GM18507 (cell line): ENCODE data around the gene KRT5.
"Not testable (repeated sequence)": the region's sequence is repeated elsewhere in the genome, so short reads cannot be mapped to it uniquely, and the experiment has no call there.

ENCODE experiments used
- DNase-seq: peaks from one replicate; pipeline ENCODE4 v3.0.0; 2011; ENCODE audit warnings: low read depth; ENCODE audit not compliant: insufficient read length; ENCODE audit errors: extremely low spot score
- FAIRE-seq: peaks from 2 replicates; lab custom pipeline; 2011; peaks lifted over from hg19 to GRCh38; lab: Jason Lieb, UNC

Gene KRT5

DNA sequence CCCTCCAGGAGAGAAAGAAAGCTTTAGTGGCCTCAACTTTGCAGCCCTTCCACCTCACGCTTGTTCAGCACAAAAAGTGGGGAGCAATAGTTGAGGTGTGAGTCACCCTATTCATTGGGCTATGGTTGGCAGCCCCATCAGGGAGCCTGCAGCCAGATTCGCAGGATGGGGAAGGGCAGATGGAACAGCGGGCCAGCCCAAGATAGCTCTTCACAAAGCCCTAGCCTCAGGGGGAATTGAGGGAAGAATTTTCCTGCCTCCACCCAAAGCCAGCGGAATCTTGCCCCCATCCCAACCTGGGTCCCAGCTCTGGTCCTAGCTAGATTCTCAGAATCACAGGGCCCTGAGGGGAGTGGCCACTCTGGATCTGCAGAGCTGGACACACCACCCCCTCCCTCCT lies 3.6 kb upstream of the KRT5 start:
- FAIRE-seq (no peak), DNase-seq (no peak)

GRCh38 chr12:52522346-52523011 lies 2.3 kb upstream of the KRT5 start:
- FAIRE-seq (no peak), DNase-seq (no peak)

DNA sequence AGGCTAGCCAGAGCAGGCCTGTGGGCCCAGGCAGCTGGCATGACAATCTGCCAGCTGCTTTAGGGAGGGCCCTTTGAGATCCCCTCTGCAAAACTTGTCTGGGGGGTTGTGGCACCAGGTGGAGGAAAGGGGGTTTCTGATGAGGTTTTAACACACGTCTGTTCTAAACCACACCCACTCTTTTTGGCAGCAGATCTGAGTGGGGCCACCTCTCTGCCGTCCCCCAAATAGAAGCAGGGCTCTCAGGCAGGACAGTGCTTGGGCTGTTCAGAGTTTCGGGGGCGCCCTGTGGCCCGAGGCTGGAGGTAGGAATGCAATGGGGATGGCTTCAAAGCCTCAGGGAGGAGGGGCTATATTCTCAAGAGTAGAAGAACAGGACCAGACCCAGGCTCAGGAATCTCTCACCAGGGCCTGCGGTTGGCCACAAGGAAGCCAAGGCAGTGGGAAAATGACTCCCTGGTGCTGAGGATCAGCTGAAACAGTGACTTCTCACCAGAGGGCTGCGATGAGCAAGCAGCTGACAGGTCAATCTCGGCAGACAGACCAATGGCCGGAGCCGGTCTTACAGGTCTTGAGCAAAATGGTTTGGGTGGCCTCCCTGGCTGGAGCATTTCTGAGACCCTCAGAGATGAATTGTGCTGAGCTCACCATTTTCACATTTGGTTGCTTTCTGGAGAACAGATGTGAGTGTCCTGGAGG lies 1.5 kb upstream of the KRT5 start:
- DNase-seq (no peak), FAIRE-seq (no peak)

GRCh38 chr12:52521175-52521567 lies 977 bp upstream of the KRT5 start:
- FAIRE-seq (no peak), DNase-seq (no peak)

GRCh38 chr12:52519387-52519703 lies 849 bp downstream of the KRT5 start:
- no peak for FAIRE-seq

GRCh38 chr12:52518574-52519386 lies 1.4 kb downstream of the KRT5 start:
- no peak for DNase-seq
- no peak for FAIRE-seq

More at GRCh38 chr12:52519387-52519703, 849 bp downstream of the KRT5 start:
- no peak for DNase-seq

GRCh38 chr12:52517888-52518287 lies 2.3 kb downstream of the KRT5 start:
- no peak for FAIRE-seq
- no peak for DNase-seq

DNA sequence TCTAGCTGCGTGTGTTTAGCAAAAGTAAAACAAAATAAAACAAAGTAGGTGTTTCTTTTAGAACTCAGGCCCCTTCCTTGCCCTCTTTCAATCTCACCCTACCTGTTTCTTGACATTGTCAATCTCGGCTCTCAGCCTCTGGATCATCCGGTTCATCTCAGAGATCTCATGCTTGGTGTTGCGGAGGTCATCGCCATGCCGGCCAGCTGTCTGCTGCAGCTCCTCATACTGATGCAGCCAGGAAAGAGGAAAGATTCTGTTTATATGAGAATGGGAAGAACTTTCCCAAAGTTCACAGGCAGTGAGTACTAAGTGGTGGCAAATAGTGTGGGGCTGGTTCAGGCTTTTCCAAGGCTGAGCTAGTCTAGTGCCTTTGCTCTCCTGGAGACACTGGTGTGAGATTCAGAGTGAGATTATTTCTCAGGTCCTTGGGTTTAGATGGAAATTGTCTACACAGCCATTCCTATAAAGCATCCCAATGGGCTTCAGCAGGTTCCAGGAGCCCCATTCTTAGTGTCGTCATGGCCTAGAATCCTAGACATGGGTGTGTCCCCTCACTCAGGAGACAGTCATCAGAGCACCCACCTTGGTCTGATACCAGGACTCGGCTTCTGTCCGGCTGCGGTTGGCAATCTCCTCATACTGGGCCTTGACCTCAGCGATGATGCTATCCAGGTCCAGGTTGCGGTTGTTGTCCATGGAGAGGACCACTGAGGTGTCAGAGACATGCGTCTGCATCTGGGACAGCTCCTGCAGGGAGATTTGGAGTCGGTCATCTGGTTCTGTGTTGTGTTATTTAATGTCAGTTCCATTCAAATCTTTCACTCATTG lies 3.0 kb downstream of the KRT5 start:
- no peak for DNase-seq
- FAIRE-seq = no peak

DNA sequence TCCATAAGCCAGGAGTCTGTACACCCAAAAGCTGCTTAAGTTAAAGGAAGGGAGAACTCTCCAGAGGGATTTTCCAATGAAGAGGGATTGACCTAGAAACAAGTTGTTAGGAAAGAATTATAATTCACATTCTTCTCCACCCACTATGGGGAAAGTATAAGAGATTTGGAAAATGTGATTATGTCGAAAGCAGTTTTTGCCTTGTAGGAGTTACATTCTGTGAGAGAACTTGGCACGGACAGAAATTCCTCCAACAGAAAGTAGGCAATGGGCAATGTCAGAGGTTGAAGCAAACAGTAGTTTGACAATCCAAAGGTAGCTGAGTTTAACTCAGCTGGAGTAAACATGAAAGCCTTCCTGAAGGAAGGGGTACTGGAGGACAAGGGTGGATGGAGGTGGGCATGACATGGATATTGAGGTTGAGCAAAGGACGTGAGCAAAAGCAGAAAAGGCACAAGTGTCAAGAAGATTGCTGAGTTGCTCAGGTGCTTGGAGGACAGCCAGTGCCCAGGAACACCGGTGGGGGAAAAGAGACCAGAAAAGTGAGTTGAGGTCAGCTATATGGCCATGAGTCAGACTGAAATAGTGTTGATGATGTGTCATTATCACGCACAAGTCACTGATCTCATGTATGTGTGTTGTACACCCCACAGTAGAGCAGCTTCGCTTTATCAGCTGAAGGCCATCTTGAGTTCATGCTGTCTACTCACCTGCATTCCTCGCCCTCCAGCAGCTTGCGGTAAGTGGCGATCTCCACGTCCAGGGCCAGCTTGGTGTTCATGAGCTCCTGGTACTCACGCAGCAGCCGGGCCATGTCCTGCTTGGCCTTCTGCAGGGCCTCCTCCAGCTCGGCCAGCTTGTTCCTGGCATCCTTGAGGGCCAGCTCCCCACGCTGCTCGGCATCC lies 4.0 kb downstream of the KRT5 start:
- no peak for FAIRE-seq
- DNase-seq = no peak

GRCh38 chr12:52515319-52515646 lies 4.9 kb downstream of the KRT5 start:
- FAIRE-seq (no peak), DNase-seq (no peak)

DNA sequence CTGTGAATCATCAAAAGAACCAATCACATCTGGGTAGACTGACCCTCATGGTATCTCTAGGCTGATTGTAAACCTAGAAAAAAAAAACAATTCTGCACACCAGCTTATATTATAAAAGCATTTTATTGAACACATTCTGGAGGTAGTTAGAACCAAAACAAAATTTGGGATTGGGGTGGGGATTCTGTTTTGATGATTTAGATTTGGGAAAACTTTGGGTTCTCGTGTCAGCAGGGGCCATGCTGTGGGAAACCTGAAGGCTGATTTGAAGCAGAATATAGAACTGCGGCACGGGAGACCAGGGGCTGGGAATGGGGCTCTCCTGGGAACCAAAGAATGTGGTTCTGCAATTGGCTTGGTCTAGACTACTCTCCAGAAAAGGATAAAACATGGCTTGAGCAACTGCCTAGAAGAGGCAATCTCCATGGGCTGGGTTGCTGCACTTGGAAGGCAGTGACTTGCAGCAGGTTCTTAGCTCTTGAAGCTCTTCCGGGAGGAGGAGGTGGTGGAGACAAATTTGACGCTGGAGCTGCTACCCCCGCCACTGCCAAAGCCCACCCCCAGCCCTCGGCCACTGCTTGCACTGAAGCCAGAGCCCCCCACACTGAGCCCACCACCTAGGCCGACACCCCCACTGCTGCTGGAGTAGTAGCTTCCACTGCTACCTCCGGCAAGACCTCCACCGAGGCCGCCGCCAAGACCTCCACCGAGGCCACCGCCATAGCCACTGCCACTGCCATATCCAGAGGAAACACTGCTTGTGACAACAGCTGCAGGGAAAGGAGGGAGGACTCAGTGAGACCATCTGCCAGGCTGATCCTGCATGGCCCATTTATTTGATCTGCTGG lies 5.5 kb downstream of the KRT5 start:
- FAIRE-seq (no peak), DNase-seq (no peak)

GRCh38 chr12:52513736-52514135 lies 6.5 kb downstream of the KRT5 start:
- no peak for FAIRE-seq

DNA sequence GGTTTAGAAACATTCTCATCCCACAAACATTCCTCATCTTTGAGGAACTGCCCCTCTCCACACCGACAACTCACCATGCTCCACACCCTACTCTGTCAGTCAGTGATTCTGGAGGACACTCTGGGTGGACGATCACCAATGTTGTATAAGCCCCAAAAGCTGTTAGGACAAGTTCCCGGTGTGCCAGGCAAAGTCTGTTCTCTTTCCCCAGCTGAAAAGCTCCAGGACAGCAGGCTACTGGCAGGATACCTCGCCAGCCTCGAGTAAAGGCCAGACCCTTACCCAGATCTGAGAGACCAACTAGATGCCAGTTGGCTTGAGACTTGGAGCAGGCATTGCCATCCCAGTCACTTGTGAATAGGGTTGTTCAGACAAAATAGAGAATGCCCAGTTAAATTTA lies 12.0 kb downstream of the KRT5 start:
- no peak for DNase-seq
- FAIRE-seq = no peak

More at GRCh38 chr12:52513736-52514135, 6.5 kb downstream of the KRT5 start:
- no peak for DNase-seq

DNA sequence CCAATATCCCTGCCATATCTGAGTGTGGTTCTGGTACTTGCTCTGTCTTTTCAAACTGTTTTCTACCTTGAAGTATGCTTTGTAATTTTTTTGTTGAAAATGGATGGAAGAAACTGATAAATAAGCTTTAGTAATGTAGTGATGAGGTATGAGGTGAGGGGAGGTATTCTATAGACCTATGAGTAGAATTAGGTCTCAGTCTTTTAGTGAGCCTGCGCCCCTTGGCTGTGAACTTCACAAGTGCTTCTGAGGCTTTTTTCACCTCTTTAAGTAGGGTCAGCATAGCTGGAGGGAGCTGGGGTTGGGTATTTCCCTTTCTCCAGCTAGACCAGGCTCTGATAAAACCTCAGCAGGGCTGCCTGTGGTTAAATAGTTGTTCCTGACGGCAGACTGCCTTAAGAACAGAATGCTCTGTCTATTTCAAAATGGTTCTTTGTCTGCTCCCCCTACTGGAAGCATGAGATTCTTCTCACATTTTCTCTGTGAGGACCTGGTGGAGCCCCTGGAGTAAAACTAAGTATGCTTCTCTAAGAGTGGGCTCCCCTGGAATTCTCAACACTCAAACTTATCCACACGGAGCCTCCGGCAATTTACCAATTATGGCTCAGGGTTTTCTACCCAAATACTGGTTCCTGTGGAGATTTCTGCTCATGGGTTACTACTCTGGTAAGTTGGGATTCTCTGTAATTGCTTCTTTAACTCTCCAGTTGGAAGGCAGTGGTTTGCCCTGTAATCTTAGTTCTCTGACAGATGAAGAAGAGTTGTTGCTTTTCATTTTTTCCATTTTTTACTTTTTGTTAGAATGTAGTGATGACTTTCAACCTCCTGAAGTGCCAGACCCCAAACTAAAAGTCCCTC lies 13.1 kb downstream of the KRT5 start:
- DNase-seq (no peak), FAIRE-seq (peak; percentile 44)

GRCh38 chr12:52502877-52503276 lies 17.3 kb downstream of the KRT5 start:
- no peak for FAIRE-seq
- DNase-seq = no peak

DNA sequence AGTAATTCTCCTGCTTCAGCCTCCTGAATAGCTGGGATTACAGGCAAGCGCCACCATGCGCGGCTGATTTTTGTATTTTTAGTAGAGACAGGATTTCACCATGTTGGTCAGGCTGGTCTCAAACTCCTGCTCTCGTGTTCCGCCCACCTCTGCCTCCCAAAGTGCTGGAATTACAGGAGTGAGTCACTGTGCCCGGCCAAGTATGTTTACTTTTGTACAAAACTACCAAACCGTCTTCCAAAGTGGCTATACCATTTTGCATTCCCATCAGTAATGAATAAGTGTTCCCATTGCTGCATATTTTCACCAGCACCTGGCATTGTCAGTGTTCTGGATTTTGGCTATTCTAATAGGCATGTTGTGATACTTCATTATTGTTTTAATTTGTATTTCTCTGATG lies 18.7 kb downstream of the KRT5 start:
- FAIRE-seq (no peak), DNase-seq (no peak)

DNA sequence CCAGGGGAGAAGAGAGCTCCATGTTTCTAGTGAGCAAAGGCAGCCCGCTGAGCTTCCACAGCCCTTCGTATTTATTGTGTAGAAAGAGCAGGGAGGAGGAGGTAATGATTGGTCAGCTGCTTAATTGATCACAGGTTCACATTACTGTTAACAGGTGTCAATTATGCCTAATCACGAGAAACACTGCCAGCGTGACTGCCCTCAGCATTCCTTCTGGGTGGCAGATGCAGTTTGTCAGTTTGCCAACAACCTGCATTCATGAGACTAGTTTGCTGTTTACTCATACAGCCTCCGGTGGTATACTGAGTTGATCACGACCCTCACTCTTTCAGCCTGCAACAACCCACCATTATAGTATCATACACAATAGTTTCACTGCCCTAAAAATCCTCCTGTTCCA lies 19.6 kb downstream of the KRT5 start:
- DNase-seq, FAIRE-seq: not testable (repeated sequence)
